ENCODE results near the gene PTGR2.
"Not testable (repeated sequence)": the region's sequence is repeated elsewhere in the genome, so short reads cannot be mapped to it uniquely, and the experiment has no call there.

Gene PTGR2

DNA sequence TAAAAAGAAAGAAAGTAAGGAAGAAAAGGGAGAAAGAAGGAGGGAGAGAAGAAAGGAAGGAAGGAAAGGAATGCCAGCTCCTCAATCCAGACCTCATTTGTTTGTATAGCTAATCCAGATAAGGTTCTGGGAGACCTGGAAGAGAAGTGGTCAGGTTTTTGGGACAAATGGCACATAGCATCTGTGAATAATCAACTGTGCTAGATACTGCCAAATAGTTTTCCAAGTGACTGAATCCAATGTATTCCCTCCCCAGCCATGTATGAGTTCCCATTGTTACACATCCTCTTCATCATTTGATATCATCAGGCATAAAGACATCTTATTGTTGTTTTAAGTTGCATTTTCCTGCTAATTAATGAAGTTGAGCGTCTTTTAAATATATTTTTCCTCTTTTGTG, 18.6 kb upstream of the PTGR2 start:
- no peak for DNase-seq (ENCODE audit: low spot score)

DNA sequence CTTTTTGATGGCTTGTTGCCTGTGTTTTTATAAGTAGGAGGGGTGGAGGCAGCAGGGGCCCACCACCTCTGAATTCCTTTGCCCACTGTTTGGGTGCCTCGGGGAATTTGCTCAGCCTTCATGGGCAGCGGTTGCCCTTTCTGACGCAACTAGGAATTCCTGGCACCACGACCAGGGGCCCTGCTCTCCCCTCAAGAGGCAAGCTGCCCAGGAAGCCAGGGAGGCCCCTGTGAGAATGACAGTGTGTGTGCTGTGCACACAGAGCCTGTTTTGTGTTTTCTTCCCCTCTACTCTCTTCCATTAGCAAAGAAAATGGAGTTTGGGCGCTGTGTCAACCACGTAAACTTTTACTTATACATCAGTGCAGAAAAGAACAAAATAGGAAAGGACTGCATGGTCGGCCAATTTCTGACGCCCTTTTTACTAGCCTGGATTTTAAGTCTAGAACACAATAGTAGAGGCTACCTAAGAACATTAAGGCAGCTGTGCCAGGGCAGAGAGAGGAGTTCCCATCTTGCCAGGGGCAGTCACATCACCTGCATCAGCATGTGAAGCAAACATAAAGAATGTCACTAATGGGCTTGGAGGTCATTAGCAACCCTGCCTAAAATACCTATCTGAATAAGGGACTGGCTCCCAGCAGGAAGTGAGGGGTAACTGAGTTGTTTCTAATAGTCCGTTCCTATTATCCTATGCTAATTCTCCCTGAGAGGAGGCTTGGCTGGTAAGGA, 17.9 kb upstream of the PTGR2 start:
- DNase-seq (ENCODE audit: low spot score): no peak

DNA sequence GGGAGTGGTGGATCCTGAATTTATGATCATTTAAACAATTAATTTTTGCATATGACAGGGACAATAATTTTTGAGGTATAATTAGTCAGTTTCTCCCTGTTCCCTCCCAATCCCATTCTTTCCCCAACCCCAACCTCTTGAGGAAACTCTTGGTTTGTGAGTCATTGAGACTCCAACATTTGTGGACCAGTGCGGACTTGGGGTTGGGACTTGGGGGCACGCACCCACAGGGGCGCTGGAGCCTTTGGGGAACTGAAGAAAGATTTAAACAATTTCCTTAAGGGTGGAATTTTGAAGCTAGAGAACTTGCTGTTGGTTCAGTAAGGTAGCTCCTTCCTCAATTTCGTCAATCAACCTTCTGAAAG, 17.4 kb upstream of the PTGR2 start:
- no peak for DNase-seq (ENCODE audit: low spot score)

DNA sequence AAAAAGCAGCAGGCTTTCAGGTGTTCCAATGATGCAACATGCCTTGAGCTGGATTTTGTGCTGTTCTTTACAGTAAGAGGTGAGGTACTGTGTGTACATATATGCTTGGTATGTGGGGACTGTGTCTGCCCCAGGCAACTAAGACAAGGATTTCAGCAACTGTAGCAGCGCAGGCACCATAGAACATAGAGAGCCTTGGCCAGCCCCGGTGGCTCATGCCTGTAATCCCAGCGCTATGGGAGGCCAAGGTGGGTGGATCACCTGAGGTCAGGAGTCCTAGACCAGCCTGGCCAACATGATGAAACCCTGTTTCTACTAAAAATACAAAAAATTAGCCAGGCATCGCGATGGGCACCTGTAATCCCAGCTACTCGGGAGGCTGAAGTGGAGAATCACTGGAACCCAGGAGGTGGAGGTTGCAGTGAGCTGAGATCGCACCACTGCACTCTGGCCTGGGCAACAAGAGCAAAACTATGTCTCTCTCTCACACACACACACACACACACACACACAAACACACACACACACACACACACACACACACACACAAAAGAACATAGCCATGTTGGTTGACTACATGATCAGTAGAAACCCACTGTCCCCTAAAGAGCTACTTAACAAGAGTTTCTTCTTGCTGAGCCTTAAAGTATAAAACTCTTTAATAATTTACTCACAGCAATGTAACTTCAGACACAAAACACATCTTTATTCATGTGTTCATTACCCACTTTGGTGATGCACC, 13.2 kb upstream of the PTGR2 start:
- not testable (repeated sequence) for DNase-seq (ENCODE audit: low spot score)

DNA sequence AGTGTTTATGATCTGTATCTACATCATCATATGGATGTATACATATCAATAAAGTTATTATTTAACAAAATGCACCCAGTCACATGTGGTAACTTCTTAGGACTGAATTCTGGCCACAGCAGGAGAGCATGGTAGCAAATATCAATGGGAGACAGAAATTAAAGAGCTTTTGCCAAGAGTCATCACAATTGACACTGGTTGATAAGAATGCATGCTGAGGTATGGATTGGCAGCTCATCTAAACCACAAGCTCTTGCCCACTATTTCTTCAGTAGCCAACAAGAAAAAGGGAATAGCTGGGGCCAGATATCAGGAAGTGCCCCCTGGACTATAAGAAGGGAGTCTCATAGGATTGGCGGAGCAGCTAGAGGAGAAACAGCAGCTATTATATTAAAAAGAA, 9.4 kb upstream of the PTGR2 start:
- no peak for DNase-seq (ENCODE audit: low spot score)

DNA sequence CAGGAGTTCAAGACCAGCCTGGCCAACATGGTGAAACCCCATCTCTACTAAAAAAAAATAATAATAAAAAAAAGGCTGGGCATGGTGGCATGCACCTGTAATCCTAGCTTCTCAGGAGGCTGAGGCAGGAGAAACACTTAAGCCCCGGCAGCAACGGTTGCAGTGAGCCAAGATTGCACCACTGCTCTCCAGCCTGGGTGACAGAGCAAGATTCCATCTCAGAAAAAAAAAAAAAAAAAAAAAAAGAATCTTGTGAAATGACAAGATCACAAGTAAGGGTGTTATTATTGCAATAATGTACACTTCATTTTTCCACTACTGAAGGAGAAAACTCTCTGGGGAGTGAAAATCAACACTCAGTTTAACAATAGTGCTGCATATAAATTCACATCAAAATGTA, 8.8 kb upstream of the PTGR2 start:
- no peak for DNase-seq (ENCODE audit: low spot score)

DNA sequence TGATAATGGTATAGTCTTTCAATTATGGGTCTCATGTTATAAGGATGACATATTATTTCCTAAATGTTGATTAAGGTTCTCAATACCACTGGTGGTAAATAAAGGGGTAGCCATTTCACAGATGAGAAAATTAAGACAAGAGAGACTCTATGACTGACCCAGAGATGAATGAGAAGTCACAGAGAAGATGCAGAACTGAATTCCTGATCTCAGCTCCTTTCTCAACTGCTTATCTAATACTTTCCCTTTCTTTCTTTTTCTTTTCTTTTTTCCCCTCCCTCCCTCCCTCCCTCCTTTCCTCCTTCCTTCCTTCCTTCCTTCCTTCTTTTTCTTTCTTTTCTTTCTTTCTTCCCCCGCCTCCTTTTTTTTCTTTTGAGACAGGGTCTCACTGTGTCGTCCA, 8.3 kb upstream of the PTGR2 start:
- no peak for DNase-seq (ENCODE audit: low spot score)

DNA sequence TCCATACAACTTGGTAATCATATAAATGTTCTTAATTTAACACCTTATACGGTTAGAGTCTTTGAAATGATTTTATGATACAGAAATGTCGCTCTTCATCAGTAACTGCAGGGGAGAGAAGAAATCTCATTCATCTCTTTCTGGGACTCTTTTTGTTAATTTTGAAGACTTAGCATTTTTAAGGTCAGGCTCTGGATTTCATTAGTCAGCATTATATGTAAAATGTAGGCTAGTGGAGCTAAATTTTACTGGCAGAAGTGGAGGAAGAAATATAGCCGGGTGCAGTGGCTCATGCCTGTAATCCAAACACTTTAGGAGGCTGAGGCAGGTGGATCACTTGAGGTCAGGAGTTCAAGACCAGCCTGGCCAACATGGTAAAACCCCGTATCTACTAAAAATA, 4.7 kb upstream of the PTGR2 start:
- no peak for DNase-seq (ENCODE audit: low spot score)

DNA sequence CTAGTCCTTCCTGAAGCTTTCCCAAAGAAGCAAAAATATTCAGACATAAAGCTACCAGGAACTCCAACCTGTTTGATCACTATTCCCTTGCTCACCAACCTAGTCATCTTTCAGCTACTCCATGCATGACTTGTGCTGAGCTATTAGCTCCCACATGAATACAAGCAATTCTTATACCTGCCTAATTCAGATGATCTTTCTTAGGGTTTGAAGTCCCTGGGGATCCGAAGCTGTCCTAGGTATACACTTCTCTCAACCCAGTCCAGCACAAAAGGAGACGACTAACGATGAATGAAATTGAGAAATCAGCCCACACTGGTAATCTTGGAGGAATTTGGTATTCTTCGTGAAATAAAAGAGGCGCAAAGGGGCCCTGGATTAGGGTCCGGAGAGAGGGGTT, 631 bp upstream of the PTGR2 start:
- no peak for DNase-seq (ENCODE audit: low spot score)

DNA sequence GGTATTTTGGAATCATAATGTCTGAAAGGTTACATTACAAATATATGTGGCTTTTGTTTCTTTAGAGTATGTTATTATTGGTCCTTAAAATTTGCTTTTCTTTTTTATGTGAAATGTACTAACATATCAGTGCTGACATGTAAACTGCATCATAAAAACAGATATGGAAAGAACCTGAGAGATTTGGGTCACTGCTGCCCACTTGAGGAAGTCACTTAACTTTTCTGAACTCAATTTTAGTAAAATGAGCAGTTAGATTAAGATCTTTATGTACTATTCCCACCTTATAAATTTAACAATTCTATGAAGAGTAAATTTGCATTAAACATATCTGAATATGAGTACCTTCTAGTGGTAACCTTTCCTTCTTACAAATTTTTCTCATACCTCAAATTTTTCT, 7.5 kb downstream of the PTGR2 start:
- DNase-seq (ENCODE audit: low spot score): no peak

DNA sequence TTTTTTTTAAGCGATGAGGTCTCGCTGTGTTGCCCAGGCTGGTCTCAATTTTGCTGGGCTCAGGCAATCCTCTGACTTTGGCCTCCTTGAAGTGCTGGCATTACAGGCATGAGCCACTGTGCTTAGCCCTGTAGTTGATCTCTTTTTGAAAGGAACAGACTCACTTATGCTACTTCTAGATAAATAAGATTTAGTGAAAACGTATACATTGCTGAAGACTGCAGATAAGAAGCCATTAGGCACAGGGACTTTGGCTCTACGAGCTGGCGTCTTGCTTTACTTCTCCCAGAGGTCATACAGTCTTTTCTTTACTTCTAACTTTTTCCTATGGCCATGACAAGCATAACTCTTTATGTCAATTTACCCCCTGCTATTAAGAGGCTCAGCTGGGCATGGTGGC, 9.4 kb downstream of the PTGR2 start:
- no peak for DNase-seq (ENCODE audit: low spot score)

DNA sequence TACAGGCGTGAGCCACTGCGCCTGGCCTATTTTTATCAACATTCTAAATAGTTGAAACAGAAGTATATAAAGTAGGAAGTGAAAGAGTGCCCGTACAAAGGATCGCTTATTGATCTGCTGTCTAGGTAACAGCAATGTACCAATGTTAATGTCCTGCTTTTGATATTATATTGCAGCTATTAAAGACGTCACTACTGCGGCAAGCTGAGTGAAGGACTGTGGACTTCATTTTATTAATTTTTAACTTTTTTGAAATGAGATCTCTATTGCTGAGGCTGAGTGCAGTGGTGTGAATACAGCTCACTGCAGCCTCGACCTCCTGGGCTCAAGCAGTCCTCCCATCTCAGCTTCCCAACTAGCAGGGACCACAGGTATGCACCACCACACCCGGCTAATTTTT, 10.8 kb downstream of the PTGR2 start:
- no peak for DNase-seq (ENCODE audit: low spot score)

DNA sequence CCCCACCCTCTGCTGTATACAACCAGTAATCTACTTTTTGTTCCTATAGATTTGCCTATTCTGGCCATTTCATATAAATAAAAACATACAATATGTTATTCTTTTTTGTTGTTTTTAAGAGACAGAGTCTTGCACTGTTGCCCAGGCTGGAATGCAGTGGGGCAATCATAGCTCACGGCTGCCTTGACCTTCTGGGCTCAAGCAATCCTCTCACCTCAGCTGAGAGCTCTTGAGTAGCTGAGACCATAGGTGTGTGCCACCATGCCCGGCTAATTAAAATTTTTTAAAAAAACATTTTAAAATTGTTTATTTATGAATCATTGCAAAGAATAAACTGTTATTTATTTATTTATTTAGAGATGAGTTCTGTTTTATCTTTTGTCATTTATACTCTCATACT, 11.6 kb downstream of the PTGR2 start:
- no peak for DNase-seq (ENCODE audit: low spot score)

DNA sequence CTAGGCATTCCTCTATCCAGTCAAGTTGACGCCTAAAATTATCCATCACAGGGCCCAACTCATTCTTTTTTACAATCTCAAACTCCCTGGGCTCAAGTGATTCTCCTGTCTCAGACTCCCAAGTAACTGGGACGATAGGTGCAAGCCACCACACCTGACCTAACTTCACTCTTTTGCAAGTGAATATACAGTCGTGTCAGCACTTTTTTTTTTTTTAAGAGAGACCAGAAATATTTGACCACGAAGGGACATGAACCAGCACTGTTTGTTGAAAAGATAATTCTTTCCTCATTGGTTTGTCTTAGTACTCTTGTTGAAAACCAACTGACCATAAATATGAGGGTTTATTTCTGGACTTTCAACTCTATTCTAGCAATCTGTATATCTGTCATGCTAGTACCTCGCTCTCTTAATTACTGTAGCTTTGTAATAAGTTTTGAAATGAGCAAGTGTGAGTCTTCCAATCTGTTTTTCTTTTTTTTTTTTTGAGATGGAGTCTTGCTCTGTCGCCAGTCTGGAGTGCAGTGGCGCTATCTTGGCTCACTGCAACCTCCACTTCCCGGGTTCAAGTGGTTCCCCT, 14.0 kb downstream of the PTGR2 start:
- DNase-seq (ENCODE audit: low spot score): no peak

DNA sequence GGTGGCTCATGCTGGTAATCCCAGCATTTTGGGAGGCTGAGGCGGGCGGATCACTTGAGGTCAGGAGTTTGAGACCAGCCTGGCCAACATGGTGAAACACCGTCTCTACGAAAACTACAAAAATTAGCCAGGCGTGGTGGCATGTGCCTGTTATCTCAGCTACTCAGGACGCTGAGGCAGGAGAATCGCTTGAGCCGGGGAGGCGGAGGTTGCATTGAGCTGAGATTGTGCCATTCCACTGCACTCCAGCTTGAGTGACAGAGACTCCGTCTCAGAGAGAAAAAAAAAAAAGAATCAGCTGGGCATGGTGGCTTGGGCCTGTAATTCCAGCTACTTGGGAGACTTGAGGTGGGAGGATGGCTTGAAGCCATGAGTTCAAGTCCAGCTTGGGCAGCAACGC, 18.1 kb downstream of the PTGR2 start:
- not testable (repeated sequence) for DNase-seq (ENCODE audit: low spot score)

DNA sequence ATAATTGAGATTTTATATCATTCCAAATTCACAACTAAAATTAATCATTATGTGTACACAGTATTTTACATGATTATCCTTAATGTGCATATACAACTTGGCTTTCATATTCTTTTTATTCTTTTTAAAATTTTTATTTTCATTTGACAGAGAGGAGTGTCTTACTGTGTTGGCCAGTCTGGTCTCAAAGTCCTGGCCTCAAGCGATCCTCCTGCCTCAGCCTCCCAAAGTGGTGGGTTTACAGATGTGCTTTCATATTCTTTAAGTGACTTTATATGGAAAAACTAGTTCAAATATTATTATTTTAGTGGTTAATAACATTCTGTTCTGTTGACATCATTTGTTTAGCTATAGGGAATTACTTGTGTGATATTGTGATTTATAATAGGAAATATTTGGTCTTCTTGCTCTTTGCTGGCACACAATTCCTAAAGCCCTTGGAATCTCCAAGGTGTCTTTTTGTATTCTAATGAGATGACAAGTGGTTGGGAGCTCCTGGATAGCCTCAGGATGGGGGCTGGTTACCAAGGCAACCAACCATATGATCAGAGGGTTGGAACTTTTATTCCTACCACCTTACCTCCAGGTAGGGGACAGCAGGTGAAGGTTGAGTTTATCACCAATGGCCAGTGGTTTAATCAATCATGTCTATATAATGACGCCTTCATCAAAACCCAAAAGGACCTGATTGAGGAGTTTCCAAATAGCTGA, 19.0 kb downstream of the PTGR2 start:
- no peak for DNase-seq (ENCODE audit: low spot score)

DNA sequence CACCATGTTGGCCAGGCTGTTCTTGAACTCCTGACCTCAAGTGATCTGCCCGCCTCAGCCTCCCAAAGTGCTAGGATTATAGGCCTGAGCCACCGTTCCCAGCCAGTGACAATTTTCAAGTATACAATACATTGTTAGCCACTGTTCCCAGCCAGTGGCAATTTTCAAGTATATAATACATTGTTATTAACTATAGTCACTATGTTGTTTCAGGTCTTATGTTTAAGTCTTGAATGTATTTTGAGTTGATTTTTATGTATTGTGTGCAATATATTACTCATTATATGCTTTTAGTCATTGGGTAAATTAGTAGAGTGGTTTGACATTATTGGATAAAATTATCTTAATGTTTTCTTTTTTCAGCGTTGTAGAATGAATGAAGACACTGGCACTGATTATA, 22.0 kb downstream of the PTGR2 start:
- DNase-seq (ENCODE audit: low spot score): no peak

DNA sequence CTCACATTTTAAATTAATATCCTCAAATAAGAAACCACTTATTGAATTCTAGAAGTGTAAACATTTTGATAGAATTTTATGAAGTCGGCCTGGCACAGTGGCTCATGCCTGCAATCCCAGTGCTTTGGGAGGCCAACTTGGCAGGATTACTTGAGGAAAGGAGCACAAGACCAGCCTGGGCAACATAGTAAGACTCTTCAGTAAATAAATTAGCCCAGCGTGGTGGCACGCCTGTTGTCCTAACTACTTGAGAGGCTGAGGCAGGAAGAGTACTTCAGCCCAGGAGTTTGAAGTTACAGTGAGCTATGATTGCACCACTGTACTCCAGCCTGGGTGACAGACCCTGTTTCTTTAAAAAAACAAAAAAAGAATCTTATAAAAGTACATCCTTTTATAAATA, 26.2 kb downstream of the PTGR2 start:
- DNase-seq (ENCODE audit: low spot score): no peak

DNA sequence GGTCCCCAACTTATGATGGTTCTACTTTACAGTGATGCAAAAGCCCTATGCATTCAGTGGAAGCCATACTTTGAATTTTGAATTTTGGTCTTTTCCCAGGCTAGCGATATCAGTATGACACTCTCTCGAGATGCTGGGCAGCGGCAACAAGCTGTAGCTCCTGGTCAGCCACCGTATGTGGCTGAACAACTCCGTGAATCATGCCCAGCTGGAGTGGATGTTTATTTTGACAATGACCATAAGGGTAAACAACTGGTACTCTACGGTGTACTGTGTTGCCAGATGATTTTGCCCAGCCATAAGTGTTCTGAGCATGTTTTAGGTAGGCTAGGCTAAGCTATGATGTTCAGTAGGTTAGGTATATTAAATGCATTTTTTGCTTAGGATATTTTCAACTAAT, 26.8 kb downstream of the PTGR2 start:
- DNase-seq (ENCODE audit: low spot score): no peak

DNA sequence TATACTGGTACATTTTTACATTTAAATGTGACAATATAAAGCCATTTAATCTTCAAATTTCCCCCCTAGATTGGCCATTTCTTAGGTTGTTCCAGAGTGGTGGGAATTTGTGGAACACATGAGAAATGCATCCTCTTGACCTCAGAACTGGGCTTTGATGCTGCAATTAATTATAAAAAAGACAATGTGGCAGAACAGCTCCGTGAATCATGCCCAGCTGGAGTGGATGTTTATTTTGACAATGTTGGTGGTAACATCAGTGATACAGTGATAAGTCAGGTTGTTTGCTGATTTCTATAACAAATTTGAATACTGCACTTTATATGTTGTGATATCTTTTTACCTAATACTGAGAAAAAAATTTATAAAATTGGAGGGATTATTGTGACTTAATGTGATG, 27.4 kb downstream of the PTGR2 start:
- DNase-seq (ENCODE audit: low spot score): no peak

DNA sequence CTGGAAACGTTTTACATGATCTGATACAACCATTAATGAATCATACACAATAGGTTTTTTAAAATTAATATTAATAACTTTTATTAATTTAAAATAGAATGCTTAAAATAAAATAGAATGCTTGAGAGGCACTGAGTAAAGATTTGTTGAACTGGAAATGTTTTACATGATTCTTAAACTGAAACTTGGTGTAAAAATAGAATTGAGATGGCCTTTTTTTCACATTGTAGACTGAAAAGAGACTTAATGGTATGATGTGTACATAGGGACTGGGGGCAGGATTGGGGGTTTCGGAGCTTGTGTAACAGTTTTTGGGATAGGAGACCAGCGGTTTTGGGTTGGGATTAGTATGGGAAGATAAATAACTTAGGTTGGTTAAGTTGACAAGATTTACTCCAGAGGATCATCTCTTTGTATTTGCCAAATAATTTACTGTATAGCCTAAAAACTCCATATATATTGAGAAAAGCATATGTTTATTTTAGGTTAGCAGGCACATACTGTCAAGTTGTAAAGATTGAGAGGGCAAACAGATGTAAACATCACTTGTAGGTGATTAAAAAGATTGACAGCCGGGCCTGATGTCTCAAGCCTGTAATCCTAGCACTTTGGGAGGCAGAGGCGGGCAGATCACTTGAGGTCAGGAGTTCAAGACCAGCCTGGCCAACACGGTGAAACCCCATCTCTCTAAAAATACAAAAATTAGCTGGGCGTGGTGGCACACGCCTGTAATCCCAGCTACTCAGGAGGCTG, 33.0 kb downstream of the PTGR2 start:
- DNase-seq (ENCODE audit: low spot score): no peak

Measured in hematopoietic multipotent progenitor cell treated with erythropoietin and hydrocortisone succinate and interleukin-3 and kit ligand, for 17 days (in vitro differentiated cells).